Hippocampal formation (tissue), 2 donors: ENCODE data around the gene OR7D2.

Experiments used
- DNase-seq, 2 donors: peaks; one replicate each; lab custom pipeline; 2025; lab: John Stamatoyannopoulos, UW

OR7D2 gene

DNA sequence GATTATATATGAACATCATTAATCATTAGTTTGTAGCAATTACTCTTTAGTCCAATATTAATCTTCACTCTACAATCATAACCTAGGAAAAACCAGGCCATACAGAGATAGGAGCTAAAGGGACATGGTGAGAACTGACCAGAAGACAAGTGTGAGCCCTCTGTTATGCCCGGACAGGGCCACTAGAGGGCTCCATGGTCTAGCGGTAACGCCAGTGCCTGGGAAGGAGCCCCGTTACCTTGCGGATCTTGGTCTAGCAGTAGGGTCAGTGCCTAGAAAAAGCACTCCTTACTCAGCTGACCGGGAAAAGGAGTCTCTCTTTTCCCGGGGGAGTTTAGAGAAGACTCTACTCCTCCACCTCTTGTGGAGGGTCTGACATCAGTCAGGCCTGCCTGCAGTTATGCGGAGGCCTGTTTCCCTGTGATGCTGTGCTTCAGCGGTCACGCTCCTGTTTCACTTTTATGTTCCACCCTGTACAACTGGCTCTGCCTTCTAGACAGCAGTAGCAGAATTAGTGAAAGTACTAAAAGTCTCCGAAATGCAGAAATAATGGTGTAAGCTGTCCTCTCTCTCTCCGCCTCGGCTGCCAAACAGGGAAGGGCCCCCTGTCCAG, 26.8 kb downstream of the OR7D2 start:
- DNase-seq: peak; percentile 24 to 51

DNA sequence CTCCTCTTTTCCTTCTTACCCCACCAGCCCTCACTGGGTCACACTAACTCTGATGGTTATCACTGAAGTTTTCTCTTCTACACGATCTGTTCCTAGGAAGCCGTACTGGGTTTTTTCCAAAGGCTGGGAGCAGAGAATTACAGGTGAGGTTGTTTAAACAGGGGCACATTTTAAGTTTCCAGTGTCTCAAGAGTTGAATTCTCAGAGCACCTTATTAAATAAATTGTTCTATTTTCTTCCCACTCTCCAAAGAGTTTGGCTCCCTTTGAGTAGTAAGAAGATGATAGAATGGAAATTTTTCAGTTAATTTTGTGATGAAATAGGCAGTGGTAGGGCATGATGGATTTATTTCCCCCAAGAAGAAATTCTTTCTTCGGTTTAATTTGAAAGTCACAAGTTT, 40.7 kb downstream of the OR7D2 start, which contains the start of gene OR7D4:
TSS of gene OR7D4 (minus strand) at position 101 of the 400 bp plus-strand sequence. CDS start 4,752 bp downstream, outside the sequence.
- no peak for DNase-seq
